ENCODE data around the gene BHMT.
"Not testable (repeated sequence)": the region's sequence is repeated elsewhere in the genome, so short reads cannot be mapped to it uniquely, and the experiment has no call there.

The BHMT gene

GRCh38 chr5:79172269-79172668 lies 60.7 kb downstream of the BHMT start:
- no peak for DNase-seq (ENCODE audit: low spot score)

- DNase-seq (ENCODE audit: low spot score), result no peak
Measured at GRCh38 chr5:79173626-79174025, 62.0 kb downstream of the BHMT start.

- DNase-seq (ENCODE audit: low spot score), result not testable (repeated sequence)
Measured at GRCh38 chr5:79180449-79180848, 68.8 kb downstream of the BHMT start.

GRCh38 chr5:79181419-79182022 lies 69.9 kb downstream of the BHMT start:
- no peak for DNase-seq (ENCODE audit: low spot score)

Data from kidney capillary endothelial cell (primary cell).